H1 (cell line): ENCODE data around the gene NFKBIZ. TPM values are rescaled to one million over a fixed set of nuclear protein-coding genes. Genes with fewer than 3 reads are reported as not detected.
A peak's percentile ranks its signal among the peaks of the same experiment; 100 is the strongest.

ENCODE experiments used
- CTCF ChIA-PET: fragments of 300-600 bp; sonication (Branson Sonifier 250); formaldehyde crosslinking; loops from one replicate; lab custom pipeline; 2021; ENCODE audit not compliant: partially characterized antibody; lab: Charles Lee
- POLR2A ChIA-PET: fragments of 300-600 bp; sonication (Branson Sonifier 250); formaldehyde crosslinking; loops from one replicate; lab custom pipeline; 2021; ENCODE audit warnings: inconsistent platforms; ENCODE audit not compliant: partially characterized antibody; lab: Charles Lee
- DNase-seq, 2 experiments: peaks; one replicate each; pipeline versions ENCODE4 v3.0.0 to v3.0.0-alpha.2; 2010 to 2022; ENCODE audit warnings: low spot score in 2 of 2, low read depth in 1 of 2, mixed read lengths in 1 of 2
- FAIRE-seq: peaks from 2 replicates; lab custom pipeline; 2011; peaks lifted over from hg19 to GRCh38; lab: Jason Lieb, UNC
- H2AFZ ChIP-seq: 2 replicates; pipeline ENCODE4 v1.8.1; 2012; ENCODE audit warnings: low read length, inconsistent platforms
- H2AK5ac ChIP-seq: 2 replicates; pipeline ENCODE4 v1.6.1; 2013; ENCODE audit warnings: low read depth, low read length
- H2BK120ac ChIP-seq: replicated peaks from 2 replicates; pipeline ENCODE3; 2013; ENCODE audit warnings: low read depth, low read length, inconsistent platforms
- H2BK12ac ChIP-seq: 2 replicates; pipeline ENCODE4 v1.6.1; 2013; ENCODE audit warnings: low read depth, low read length
- H2BK15ac ChIP-seq: 2 replicates; pipeline ENCODE4 v1.6.1; 2013; ENCODE audit warnings: low read length
- H2BK20ac ChIP-seq: 2 replicates; pipeline ENCODE4 v1.6.1; 2013; ENCODE audit warnings: low read length
- H2BK5ac ChIP-seq: 2 replicates; pipeline ENCODE4 v1.6.1; 2013; ENCODE audit warnings: low read depth, low read length
- H3K14ac ChIP-seq: 2 replicates; pipeline ENCODE4 v1.6.1; 2013; ENCODE audit warnings: inconsistent platforms; ENCODE audit not compliant: insufficient read length
- H3K18ac ChIP-seq: 2 replicates; pipeline ENCODE4 v1.6.1; 2013; ENCODE audit warnings: low read length; ENCODE audit errors: extremely low read depth
- H3K23ac ChIP-seq: 2 replicates; pipeline ENCODE4 v1.6.1; 2013; ENCODE audit warnings: inconsistent platforms; ENCODE audit not compliant: insufficient read length
- H3K23me2 ChIP-seq: 2 replicates; pipeline ENCODE4 v1.6.1; 2013; ENCODE audit warnings: low read depth, low read length
- H3K27ac ChIP-seq: 2 replicates; pipeline ENCODE4 v1.6.1; 2011; ENCODE audit warnings: low read depth, low read length, inconsistent platforms
- H3K27me3 ChIP-seq, 4 experiments: replicated peaks in 1 of 4; 1 replicate in 1 of 4; 2 replicates in 3 of 4; pipeline versions ENCODE4 v1.6.1 to v1.8.1; 2011 to 2013; ENCODE audit warnings: low read length in 3 of 4, mild to moderate bottlenecking in 3 of 4, inconsistent platforms in 2 of 4, mixed read lengths in 2 of 4, moderate library complexity in 1 of 4; ENCODE audit not compliant: control insufficient read depth in 3 of 4, insufficient read depth in 3 of 4; ENCODE audit errors: extremely low read depth in 1 of 4
- H3K36me3 ChIP-seq, 4 experiments: 2 replicates each; pipeline versions ENCODE4 v1.6.1 to v1.8.1; 2011 to 2013; ENCODE audit warnings: mild to moderate bottlenecking in 4 of 4, low read length in 3 of 4, moderate library complexity in 2 of 4, control low read depth in 1 of 4, inconsistent platforms in 1 of 4; ENCODE audit not compliant: insufficient read depth in 4 of 4, control insufficient read depth in 2 of 4
- H3K4ac ChIP-seq: replicated peaks from 2 replicates; pipeline ENCODE3; 2013; ENCODE audit warnings: low read length, low read depth, mixed read lengths, inconsistent platforms; ENCODE audit not compliant: insufficient read length
- H3K4me1 ChIP-seq, 4 experiments: replicated peaks in 1 of 4; 1 replicate in 1 of 4; 2 replicates in 3 of 4; pipeline versions ENCODE4 v1.6.1 to v1.8.1; 2011 to 2013; ENCODE audit warnings: low read length in 3 of 4, inconsistent platforms in 2 of 4, mixed read lengths in 1 of 4; ENCODE audit not compliant: insufficient read depth in 4 of 4, control insufficient read depth in 3 of 4
- H3K4me2 ChIP-seq, 2 experiments: 2 replicates each; pipeline versions ENCODE4 v1.6.1 to v1.8.1; 2011 to 2013; ENCODE audit warnings: low read depth in 2 of 2, low read length in 2 of 2, control low read depth in 1 of 2, inconsistent platforms in 1 of 2, mild to moderate bottlenecking in 1 of 2; ENCODE audit not compliant: insufficient read depth in 1 of 2
- H3K4me3 ChIP-seq, 4 experiments: fragments of 200-600, 300-600 bp in 1 of 4; sonication (generic), shearing (Covaris generic), sonication (Bioruptor Twin) in 1 of 4; 2 replicates each; pipeline versions ENCODE4 v1.5.1 to v1.8.1; 2011 to 2016; ENCODE audit warnings: low read length in 4 of 4, low read depth in 3 of 4, control low read depth in 2 of 4, inconsistent platforms in 2 of 4, mild to moderate bottlenecking in 2 of 4, mixed read lengths in 1 of 4, moderate library complexity in 1 of 4; ENCODE audit not compliant: insufficient read depth in 2 of 4; ENCODE audit errors: extremely low read depth in 1 of 4
- H3K56ac ChIP-seq: replicated peaks from 2 replicates; pipeline ENCODE3; 2013; ENCODE audit warnings: low read depth, mild to moderate bottlenecking, mixed read lengths, low read length, inconsistent platforms; ENCODE audit not compliant: insufficient read length
- H3K79me1 ChIP-seq: 2 replicates; pipeline ENCODE4 v1.6.1; 2013; ENCODE audit warnings: low read depth, low read length, control low read depth
- H3K79me2 ChIP-seq, 2 experiments: 2 replicates each; pipeline versions ENCODE4 v1.6.1 to v1.8.1; 2012 to 2013; ENCODE audit warnings: low read length in 2 of 2, mild to moderate bottlenecking in 2 of 2, inconsistent platforms in 1 of 2; ENCODE audit not compliant: insufficient read depth in 2 of 2, control insufficient read depth in 1 of 2
- H3K9ac ChIP-seq, 4 experiments: replicated peaks in 1 of 4; 1 replicate in 1 of 4; 2 replicates in 3 of 4; pipeline versions ENCODE4 v1.6.1 to v1.8.1; 2011 to 2013; ENCODE audit warnings: low read depth in 3 of 4, low read length in 3 of 4, control low read depth in 2 of 4, mild to moderate bottlenecking in 2 of 4, moderate library complexity in 2 of 4, inconsistent platforms in 1 of 4; ENCODE audit errors: extremely low read depth in 1 of 4
- H3K9me3 ChIP-seq, 2 experiments: 2 replicates each; pipeline versions ENCODE4 v1.6.1 to v1.8.1; 2012 to 2013; ENCODE audit warnings: mild to moderate bottlenecking in 2 of 2, moderate library complexity in 2 of 2, control low read depth in 1 of 2, inconsistent platforms in 1 of 2, low read depth in 1 of 2, low read length in 1 of 2, mixed read lengths in 1 of 2; ENCODE audit not compliant: insufficient read depth in 2 of 2
- H4K20me1 ChIP-seq, 2 experiments: replicated peaks in 1 of 2; 2 replicates each; pipeline versions ENCODE3 to v1.8.1; 2011 to 2013; ENCODE audit warnings: inconsistent platforms in 2 of 2, low read length in 2 of 2, mild to moderate bottlenecking in 1 of 2; ENCODE audit not compliant: insufficient read depth in 2 of 2, control insufficient read depth in 1 of 2
- H4K5ac ChIP-seq: 2 replicates; pipeline ENCODE4 v1.6.1; 2013; ENCODE audit warnings: low read length, low read depth, mixed read lengths, inconsistent platforms; ENCODE audit not compliant: insufficient read length
- H4K8ac ChIP-seq: 2 replicates; pipeline ENCODE4 v1.8.0; 2013; ENCODE audit warnings: mild to moderate bottlenecking, moderate library complexity, low read length, inconsistent platforms; ENCODE audit not compliant: insufficient read depth; ENCODE audit errors: extremely low read depth
- H4K91ac ChIP-seq: replicated peaks from 2 replicates; pipeline ENCODE3; 2013; ENCODE audit warnings: low read length, mixed read lengths, inconsistent platforms; ENCODE audit not compliant: insufficient read length
- BCL11A ChIP-seq, 2 experiments: IDR thresholded peaks; one replicate each; pipeline ENCODE4 v1.6.1; 2011; ENCODE audit warnings: low read depth in 2 of 2, low read length in 2 of 2, mild to moderate bottlenecking in 2 of 2
- KDM4A ChIP-seq: IDR thresholded peaks from one replicate; pipeline ENCODE4 v1.7.1; 2012; ENCODE audit warnings: low read depth, mild to moderate bottlenecking, moderate library complexity, low read length, inconsistent platforms; ENCODE audit not compliant: severe bottlenecking
- RAD21 ChIP-seq, 2 experiments: IDR thresholded peaks in 1 of 2; conservative IDR thresholded peaks in 1 of 2; 2 replicates each; pipeline ENCODE4 v1.6.1; 2011; ENCODE audit warnings: low read depth in 2 of 2, low read length in 2 of 2, improper control_type of control experiment in 1 of 2, inconsistent platforms in 1 of 2, mild to moderate bottlenecking in 1 of 2, moderate library complexity in 1 of 2
- WGBS, 2 experiments: shearing (Covaris generic) in 1 of 2; methylation state at CpG; one replicate each; pipeline versions ENCODE4 v1.1.6 to v1.1.7; 2013 to 2015; ENCODE audit warnings: low lambda C conversion rate in 2 of 2, mixed read lengths in 2 of 2, inconsistent platforms in 1 of 2, low coverage in 1 of 2, missing lambda C conversion rate in 1 of 2; ENCODE audit not compliant: insufficient replicate concordance in 2 of 2, insufficient coverage in 1 of 2, insufficient read length in 1 of 2; ENCODE audit errors: extremely low coverage in 1 of 2, missing lambda C conversion rate in 1 of 2; 5-methylcytosine and 5-hydroxymethylcytosine counted together
- polyA plus RNA-seq, 7 experiments: library from polyadenylated mRNA; depleted of rRNA in 3 of 7; stranded (reverse) in 5 of 7; unstranded in 2 of 7; fragments of >200 nt in 5 of 7; fragments of 200-250 nt in 2 of 7; gene quantifications; 1 replicate in 5 of 7; 2 replicates in 1 of 7; 4 replicates in 1 of 7; pipeline versions ENCODE4 v1.2.1 to v1.2.3, GENCODE V29; 2011 to 2013; ENCODE audit warnings: missing spikeins in 2 of 7, mixed read lengths in 2 of 7
- total RNA-seq: library from RNA; stranded (reverse); fragmentation: NEBNext Ultra II Directional; extraction: Animal tissue kit (Norgen Biotek cat#: 25700); gene quantifications from 2 replicates; pipeline ENCODE4 v1.2.1, GENCODE V29; 2021

NFKBIZ gene
- total and polyA plus RNA-seq, 2 of the 8 experiments (the other 6 are each of a cell fraction or from before 2014, with no cell fraction given): 7.2 to 24.5 TPM

GRCh38 chr3:101851850-101852714 lies 2.8 kb downstream of the NFKBIZ start:
- no peak overlapping the region for H4K8ac ChIP-seq
- peaks cover 0 to 10% of the 10 kb centered on the region in 2 experiments for H4K20me1 ChIP-seq
- CTCF ChIA-PET: interaction anchor here (0.9 to 2.0 kb wide), 7 partner anchors 21 to 377 kb away, joined by 3 to 6 read pairs (median 4); partner anchors contain the start of gene PCNP
- no peak overlapping the region for H3K14ac ChIP-seq
- peaks cover 13 to 35% of the 10 kb centered on the region in 2 experiments; a peak in 3 of 4 replicates for H3K79me2 ChIP-seq
- H3K4me2 ChIP-seq: peak overlapping the region; percentile 78; a peak in 3 of 4 replicates
- no peak overlapping the region for H2BK15ac ChIP-seq
- H3K79me1 ChIP-seq: no peaks in the 10 kb centered on the region
- H3K36me3 ChIP-seq: peaks cover 29 to 55% (median 43%) of the 10 kb centered on the region in 4 experiments
- no peak overlapping the region for H2BK120ac ChIP-seq
- DNase-seq: no peak
- no peak overlapping the region for H2BK20ac ChIP-seq
- no peaks in the 10 kb centered on the region; the same call in 1 of the 2 replicates for H3K23me2 ChIP-seq
- H3K56ac ChIP-seq: no peak overlapping the region
- no peaks in the 10 kb centered on the region for H3K27me3 ChIP-seq
- TF ChIP-seq RAD21 (IDR thresholded peaks at IDR 0.05 in 1 of 2, conservative IDR thresholded peaks at IDR 0.05 in 1 of 2; ENCODE audit: low read depth in 2 of 2, low read length in 2 of 2) (no peak), BCL11A (IDR thresholded peaks at IDR 0.05; ENCODE audit: low read depth in 2 of 2, low read length in 2 of 2) (no peak), KDM4A (no peak)
- TF ChIP-seq, all 59 proteins: peak for 0
- POLR2A ChIA-PET: interaction anchor here (0.7 to 2.1 kb wide), 12 partner anchors 9 to 224 kb away, joined by 3 to 7 read pairs (median 4); no protein-coding TSS in a partner anchor
- no peak overlapping the region for H2AFZ ChIP-seq
- WGBS, 2 experiments: 96% methylated on average over 6 of the region's 6 CpGs; no CpG with 5 or more reads in 1 of the 2 experiments
- no peaks in the 10 kb centered on the region for H3K9me3 ChIP-seq
- H4K5ac ChIP-seq: no peak overlapping the region
- no peak overlapping the region for H4K91ac ChIP-seq
- H2BK12ac ChIP-seq: no peak overlapping the region
- no peak overlapping the region; a peak in 1 of 7 replicates for H3K9ac ChIP-seq
- H2BK5ac ChIP-seq: no peak overlapping the region
- FAIRE-seq: no peak
- no peak overlapping the region for H2AK5ac ChIP-seq
- H3K27ac ChIP-seq: no peak overlapping the region
- H3K4me1 ChIP-seq: peaks cover 0 to 14% (median 7%) of the 10 kb centered on the region in 4 experiments; a peak in 6 of 7 replicates
- peak overlapping the region in 2 of 4 experiments; percentile 96 to 99; a peak in 3 of 8 replicates for H3K4me3 ChIP-seq
- H3K23ac ChIP-seq: no peak overlapping the region
- no peak overlapping the region for H3K4ac ChIP-seq
- no peak overlapping the region for H3K18ac ChIP-seq
